ENCODE results near the gene JAK1.
A peak's percentile ranks its signal among the peaks of the same experiment; 100 is the strongest.

Gene JAK1

DNA sequence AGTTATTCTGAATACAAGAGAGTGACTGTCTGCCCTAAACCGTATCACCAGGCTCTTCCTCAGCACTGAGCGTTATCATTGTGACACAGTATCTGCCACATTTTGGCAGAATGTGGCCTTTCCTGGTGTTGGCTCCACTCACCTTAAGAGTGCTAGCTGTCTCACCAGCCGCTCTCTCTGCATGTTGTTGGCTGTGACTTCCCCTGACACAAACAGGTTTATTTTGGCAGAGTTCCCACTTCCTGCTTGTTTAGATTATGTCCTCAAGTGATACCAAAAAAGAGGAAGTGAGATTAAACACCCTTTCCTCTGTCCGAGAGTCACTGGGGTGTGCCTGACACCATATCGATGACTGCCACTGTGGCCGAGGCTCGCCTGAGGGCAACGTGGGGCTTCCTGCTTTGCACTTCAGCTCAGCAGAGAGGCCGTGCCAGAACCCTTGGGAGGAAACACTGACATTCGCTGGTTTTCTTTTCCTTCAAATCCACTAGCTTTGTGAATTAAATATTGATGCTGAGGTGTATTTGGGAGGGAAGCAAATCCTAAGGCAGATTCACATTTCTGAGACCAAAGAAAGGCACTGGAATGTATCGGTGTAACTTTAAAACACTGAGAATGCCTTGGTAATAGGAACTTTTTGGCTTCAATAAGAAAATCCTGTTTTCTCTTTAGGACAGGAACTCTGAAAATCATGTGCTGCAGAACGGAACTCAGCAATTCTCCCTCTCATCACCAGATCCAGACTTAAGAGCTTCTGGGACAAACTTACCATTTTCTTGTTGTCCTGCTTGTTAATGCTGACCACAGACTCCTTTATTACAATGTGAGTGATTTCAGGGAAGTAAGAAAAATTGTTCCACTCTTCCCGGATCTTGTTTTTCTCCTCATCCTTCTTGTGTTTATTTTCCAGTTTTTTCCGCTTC lies 102.1 kb downstream of the JAK1 start:
- peak; percentile 91 to 99 (median 95) for DNase-seq

DNA sequence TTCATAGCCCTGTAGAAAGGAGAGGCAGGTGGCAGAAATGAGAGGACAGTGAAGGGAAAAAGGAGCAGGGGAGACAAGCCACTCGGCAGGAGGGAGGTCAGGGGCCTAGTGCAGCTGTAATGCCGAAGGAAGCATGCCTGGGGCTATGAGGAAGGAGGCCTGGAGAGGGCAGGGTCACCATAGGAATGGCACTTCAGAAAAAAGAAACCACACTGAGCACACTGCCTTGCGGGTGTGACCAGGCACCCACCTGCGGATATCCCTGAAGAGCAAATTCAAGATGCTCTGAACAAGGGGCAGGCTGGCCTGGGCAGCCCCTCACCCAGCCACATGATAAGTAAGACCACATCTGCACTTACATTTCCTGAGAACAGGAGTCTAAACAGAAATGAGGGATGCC lies 104.7 kb downstream of the JAK1 start:
- DNase-seq = peak in 3 of 4 experiments; percentile 19 to 47 (median 43)

DNA sequence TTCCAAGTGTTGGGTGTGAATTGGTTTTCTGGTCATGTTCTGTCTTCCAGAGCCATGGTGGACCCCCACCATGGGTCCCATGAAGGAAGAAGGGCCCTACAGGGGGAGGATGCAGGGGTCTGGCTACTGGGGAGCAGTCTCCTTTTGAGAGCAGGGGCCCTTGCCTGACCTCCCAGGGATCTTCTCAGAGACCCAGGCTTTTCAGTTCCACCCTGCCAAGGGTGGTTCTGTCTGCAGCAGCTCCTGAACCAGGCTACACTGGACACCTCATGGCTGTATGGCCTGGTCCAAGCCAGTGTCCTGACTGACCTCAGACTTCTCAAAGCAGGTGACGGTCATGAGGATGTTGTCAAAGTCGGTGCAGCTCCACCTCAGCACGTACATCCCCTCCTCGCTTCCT lies 109.0 kb downstream of the JAK1 start:
- no peak for DNase-seq

DNA sequence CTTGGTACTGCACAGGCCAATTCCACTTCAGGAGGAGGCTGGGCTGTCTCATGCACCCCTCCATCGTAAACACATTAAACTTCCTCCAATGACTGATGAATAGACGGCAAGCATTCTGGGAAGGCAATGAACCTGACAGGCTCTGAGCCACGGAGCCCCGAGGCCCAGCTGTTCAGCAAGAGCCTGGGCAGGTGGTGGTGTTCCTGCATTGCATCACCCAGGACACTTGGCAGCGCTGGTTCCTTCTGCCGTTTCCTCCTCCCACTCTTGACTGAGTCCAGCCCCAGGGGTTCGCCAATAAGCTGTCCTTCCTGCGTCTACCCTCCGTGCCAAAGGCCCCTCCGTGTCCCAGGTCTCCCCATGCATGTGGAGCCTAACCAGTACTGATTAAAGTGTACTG lies 109.8 kb downstream of the JAK1 start:
- peak in 2 of 4 experiments; percentile 16 to 38 for DNase-seq

DNA sequence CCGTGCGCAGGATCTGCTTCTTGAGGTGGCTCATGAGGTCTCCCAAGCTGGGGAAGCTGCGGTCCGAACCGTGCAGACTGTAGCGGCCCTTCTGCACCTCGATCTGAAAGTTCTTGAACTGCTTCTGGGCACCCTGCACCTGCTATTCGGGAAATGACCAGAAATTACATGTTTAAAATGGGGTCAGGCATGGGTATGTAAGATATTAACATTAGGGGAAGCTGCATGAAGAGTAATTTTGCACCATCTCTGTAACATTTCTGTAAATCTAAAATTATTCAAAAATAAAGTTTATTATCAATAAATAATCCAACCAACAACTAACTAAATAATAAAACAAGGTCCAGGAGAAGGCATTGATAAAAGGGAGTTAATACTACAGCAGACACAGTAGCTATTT lies 110.8 kb downstream of the JAK1 start:
- no peak for DNase-seq

DNA sequence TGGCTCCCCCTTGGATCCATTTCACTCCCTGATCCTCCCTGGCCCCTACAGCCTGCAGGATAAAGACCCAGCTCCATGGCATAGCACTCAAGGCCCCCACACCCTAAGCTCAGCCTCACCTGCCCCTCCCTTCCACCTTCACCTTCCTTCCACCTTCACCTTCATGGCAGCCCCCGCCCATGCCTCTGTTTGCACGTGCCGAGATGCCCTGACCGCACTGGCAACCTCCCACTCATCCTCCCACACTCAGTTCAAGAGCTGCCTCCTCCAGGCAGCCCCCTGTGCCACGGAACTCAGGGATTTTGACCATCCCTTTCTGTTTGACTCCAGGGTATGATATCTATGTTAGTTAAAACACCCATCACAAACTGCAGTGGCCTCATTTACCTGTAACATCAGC lies 111.7 kb downstream of the JAK1 start:
- DNase-seq = no peak

DNA sequence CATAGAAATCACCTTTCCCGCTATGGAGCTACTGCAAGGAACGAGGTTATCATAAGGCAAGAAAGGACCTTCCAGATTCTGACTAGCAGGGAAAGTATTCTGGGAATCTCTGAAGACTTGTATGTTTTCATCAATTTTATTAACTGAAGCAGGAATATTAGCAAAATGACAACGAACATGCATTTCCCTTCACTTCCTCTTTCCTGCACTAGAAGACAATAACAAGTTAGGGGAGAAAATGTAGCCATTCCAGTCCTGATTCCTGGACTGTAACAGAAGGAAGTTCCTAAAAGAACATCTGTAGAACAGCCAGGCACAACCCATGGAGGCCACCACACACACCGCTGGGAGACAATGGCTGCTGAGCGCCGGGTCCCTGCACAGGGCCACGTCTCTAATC lies 114.7 kb downstream of the JAK1 start:
- DNase-seq = peak in 2 of 4 experiments; percentile 28 to 34

DNA sequence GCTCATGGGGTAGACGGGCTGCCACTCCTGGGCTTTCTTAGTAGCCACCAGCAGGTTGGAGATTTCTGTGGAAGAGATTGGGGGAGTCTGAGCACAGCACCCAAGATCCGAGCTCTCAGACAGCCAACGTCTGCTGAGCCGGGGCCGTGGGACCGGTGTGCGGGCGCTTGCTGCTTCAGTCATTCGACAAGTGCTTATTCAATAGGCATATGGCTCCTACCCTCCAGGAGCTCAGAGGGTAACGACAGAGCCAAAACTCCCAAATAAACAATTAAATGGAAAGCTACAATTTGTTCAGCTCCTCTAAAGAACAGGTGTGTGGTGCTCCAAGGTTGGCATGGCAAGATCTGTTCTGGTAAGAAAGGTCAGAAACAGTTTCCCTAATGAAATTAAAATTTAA lies 115.5 kb downstream of the JAK1 start:
- no peak for DNase-seq

DNA sequence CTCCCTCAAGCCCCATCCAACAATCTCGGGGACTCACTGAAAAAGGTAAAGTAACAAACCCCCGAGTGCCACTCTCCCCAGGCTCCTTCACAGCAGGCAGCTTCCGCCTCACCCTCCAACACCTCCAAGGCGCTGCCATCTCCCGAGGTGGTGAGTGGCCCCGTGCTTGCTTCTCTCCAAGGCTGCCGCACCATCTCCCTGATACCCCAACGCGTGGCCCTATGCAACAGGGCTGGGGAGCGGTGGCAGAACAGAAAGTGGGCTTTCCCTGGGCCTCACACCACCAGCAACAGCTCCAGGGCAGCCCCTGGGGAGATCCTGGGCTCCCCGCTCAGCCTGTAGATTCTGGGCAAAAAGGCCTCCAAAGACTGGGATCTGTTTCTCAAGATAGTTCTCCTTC lies 116.4 kb downstream of the JAK1 start:
- DNase-seq = no peak

DNA sequence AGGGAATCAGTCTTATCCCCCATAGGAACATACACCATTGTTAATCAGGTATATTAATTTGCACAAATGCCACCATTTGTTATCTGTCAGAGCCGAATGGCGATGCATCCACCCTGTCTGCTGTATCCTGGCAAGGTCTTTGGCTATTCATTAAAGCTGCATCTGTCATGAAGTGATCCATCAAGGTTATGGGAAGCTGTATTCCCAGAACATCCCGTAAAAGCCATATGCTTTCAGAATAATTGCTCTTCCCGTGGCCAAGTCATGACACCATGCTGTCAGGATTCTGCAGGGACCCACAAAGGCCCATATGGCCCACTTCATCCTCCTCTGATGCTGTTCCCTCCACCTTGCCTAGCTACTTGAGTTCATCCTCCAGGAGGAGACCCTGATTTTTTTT lies 117.5 kb downstream of the JAK1 start:
- no peak for DNase-seq

DNA sequence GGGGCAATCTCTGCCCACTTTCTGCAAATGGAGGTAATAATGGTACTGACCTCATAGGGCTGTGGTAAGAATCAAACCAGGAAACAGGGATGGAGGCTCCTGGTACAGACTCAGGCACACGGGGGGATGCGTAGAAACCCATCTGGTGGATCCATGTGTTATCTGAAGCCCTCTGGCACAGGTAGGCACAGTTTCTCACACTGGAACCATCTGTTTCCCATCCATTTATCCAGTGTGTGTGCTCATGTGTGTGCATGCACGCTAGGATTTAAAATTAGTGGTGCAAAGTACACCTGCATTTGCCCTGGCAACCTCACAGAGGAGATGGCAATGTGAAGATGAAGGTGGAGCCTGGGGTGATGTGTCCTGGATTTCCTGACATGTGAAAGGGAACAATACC lies 118.2 kb downstream of the JAK1 start:
- DNase-seq = no peak

DNA sequence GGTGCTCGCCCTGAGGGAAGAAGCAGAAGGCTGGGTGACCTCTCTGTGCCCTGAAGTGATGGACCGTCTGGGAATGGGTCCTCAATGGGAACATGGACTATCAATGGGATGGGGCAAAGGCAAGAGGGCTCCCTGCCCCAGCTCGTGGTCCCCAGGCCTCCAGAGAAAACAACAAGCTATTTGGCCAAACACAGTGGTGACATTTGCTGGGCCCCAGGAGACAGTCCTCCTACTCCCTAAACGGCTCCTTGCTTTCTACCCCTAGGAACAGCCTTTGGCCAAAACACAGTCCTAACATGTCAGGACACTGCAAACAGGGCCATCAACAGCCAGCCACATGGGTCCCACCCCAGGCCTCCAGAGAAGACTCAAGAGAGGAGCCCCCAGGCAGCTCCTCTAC lies 118.7 kb downstream of the JAK1 start:
- no peak for DNase-seq

DNA sequence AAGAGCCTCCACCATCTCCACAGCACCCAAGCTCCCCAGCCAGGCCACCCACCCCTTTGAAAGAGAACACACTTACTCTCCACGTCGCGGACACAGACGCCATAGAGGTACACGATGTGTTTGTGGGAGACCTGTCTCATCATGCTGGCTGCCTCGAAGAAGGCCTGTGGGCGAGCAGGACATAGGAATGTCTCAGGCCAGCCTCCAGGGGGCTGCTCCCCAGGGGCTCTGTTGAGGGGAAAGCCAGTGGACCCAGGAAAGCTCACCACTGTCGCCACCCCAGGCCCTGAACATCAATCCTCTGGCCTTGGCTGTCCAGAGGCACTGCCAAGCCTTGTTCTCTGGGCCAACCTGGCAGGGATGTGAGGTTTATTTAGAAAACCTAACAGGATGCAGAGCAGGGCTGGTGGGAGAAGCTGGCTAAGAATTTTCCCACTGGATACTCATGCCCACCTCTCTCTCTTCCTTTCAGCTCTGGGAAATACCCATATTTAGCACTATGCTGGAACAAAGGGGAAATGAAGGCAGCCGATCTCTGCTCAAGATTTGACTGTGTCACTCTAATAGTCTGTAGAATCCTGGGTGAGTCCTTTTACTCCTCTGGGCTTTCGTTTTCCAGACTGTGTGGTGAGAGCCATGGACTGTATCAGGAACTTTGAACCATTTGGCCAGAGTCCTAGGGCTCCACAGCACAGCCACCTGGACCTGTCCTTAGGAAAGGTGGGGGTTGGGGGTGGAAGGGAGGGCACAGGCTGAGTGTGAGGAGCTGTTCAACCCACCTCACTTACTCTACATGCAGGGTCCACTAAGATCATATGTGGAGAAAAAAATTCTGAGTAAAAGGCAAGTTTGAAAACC lies 119.5 kb downstream of the JAK1 start:
- no peak for DNase-seq

DNA sequence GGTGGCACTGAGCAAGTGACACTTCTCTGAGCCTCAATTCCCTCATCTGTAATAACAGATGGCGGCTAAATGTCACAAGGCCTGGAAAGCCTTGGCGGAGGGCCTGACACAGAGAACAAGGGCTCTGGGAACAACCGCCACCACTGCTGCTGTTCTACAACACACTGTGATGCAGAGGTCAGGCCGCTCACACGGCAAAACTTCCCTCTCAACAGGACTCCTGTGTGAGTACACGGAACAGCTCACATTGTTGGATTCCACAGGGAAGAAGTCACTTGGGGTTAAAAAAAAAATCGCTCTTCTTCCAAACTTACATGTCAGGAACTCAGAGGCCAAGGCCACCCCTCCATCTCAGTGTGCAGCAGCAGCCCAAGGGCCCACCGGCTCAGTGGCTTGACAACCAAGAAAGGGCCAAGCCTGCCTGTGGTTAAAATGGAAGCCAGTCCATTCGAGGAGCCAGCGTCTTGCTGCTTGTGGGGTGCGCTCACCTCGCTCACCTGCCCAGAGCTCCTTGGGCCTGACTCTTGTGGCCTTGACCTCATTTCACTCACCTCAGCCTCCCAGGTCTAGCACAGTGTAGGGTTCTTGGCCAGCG lies 120.4 kb downstream of the JAK1 start:
- no peak for DNase-seq

DNA sequence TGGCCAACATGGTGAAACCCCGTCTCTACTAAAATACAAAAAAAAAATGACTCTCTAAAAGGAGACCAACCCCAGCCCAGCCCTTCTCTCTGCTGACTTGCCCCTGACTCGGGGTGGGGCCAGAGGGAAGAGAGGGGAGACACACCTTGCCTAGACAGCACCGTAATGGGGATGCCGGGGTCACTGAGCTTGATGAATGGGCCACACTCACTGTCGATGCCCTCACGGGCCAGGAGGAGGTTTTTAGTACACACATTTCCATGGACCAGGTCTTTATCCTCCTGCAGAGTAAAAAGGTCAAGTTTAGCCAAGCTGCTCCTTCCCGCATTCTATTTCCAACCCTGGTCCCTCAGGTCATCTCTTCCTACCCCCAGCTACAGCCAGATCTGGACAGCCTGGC lies 121.7 kb downstream of the JAK1 start:
- DNase-seq = no peak

DNA sequence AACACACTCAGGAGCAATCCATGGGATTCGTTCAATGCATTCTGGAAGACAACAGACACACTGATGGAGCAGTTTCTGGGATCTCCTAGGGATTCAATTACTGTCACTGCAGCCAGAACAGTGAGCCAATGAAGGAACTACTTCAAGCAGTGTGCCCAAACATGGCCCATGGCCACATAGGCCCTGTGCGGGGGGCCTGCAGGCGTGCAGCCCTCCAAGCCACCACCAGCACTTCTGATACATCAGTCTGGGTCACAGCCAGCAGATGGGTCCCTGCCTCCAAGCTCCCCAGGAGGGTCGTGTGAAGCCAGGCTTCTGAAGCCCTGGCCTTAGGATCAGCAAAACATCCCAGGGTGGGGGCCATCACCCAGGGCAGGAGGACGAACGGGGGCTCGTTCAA lies 122.2 kb downstream of the JAK1 start:
- DNase-seq = no peak

DNA sequence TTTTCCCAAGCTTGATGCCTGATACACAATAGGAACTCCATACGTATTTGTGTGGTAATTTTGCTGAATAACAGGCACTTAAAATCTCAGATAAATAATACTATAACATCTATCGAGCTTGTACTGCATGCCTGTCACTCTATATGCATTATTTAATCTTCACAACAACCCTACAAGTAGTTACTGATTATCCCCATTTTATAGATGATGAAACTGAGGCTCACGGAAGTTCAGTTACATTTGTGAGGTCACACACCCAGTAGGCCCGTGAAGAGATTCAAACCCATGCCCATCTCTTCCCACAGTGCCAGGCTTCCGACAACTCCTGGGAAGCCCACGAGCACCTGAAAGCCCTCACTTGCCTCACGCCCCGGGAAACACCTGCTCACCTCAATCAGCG lies 122.7 kb downstream of the JAK1 start:
- no peak for DNase-seq

DNA sequence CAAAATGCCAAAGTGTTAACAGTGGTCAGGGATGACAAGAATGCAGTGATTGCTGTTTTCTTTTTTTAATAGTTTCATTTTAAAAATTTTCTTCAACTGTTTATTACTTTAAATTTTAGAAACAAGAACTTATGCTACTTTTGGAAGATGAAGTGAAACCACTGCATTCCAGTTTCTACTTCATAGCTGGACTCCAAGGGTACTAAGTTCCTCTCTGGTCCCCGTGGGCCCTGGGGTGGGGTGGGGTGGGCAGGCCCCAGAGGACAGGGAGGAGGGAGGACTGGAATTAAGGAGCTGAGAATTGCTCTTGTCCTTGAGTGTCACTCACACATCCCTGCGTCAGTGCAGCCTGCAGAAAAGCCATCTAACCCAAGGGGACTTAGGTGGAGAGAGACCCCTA lies 124.1 kb downstream of the JAK1 start:
- DNase-seq = peak; percentile 10 to 58 (median 36)

DNA sequence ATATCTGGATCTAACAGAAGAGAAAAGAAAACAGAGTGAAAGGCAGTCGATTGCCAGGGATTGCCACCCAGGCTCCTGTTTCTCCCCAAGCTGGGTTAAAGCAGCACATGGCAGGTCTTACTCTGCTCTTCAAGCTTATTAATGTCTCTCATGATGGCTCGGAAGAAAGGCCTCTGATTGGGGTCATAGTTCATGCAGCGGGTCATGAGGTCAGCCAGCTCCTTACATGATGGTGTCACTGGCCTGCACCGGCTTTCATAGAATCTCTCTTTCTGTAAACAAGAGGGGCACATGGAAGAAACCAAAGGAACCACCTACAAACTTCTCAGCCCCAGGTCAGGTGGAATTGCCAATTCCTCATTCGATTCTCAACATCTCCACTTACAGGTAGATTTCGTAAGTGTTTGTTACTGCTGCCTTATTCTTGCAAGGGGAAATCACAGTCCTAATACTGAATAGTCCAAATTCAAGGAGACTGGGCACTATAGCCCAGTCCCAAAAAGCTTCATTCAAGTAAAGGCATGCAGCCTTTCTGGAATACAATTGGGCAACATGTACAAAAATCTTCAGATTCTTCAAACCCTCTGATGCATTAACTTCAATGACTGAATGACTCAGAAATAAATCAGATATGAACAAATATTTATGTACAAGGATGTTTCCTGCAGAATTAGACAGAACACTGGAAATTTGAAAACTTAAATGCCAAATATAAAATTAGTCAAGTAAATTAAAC lies 124.9 kb downstream of the JAK1 start:
- no peak for DNase-seq

DNA sequence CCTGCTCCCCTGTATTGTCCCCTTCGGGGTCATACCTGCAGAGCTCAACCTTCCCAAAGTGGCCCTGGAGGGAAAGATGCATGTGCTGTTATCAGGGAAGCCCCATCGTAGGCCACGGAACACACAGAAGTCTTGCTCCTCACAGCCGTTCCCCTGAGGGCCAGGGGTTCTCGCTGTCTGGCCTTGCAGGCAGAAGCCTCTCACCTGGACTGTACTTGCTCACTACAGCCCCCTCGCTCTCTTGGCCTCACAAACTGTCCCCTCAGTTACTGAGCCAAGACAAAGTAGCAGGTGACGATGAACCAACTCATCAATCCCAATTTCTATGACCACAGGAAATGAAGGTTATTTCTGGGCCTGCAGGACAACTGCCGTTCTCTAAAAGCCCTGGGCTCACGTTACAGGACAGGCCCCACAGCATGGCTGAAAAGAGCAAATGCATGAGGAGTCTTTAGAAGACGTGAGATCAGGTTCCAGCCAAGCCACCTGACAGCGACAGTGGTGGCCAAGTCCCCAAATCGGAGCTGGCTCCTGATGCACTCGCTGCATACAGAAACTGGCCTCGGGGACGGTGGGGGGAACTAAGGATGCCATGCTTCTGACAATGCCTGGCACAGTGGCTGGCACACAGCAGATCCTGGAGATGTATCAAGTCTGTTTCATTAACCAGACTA lies 126.5 kb downstream of the JAK1 start:
- DNase-seq = no peak

DNA sequence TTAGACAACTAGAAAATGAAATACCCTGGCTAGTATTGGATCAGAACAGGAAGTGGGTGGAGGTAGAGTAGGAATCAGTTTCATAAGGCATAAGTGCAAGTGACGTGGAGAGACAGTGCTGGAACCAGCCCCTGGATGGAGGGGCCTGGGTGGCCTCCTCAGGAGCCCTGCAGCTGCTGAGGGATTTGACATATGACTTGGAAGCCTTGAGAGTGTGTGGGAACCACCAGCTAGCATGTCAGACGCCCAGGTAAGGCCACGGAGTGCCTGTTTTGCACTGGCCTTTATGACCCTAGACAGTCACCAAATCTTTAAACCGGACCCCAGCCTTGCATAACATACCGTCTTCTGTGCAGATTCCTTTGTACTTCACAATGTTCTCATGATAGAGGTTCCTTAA lies 127.1 kb downstream of the JAK1 start:
- no peak for DNase-seq

DNA sequence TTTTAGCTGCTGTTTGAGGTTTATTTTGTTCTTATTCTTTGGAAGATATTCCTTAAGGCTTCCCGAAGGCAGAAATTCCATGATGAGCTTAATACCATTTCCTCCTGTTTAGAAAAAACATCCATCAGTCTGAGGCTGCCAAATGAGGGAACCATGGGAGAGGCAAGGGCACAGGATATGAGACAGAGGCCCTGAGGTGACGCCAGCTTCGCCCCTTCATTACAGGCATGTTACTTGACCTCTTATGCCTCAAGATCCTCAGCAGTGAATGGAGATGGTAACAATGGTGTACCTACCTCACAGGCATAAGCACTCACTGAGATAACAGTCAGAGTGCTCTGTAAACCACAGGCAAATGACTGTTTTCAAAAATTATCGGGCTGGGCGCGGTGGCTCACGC lies 127.9 kb downstream of the JAK1 start:
- no peak for DNase-seq

Data from suppressor macrophage (primary cell).